Smooth muscle cell (in vitro differentiated cells): ENCODE data around the gene MPO. TPM values are rescaled to one million over a fixed set of nuclear protein-coding genes. Genes with fewer than 3 reads are reported as not detected.

Source experiments
- DNase-seq: peaks from one replicate; lab custom pipeline; 2025; ENCODE audit not compliant: unreplicated experiment; lab: John Stamatoyannopoulos, UW
- H2AFZ ChIP-seq: fragments of 200-600 bp; sonication (generic); 2 replicates; pipeline ENCODE4 v1.6.0; 2016; ENCODE audit warnings: antibody characterized with exemption, low read depth, mild to moderate bottlenecking
- H3F3A ChIP-seq: fragments of 200-600 bp; sonication (generic); 2 replicates; pipeline ENCODE4 v1.6.0; 2017; ENCODE audit warnings: antibody characterized with exemption, low read depth
- H3K27ac ChIP-seq: fragments of 200-600 bp; sonication (generic); 2 replicates; pipeline ENCODE4 v1.5.1; 2016; ENCODE audit warnings: low read depth, mild to moderate bottlenecking
- H3K27me3 ChIP-seq: fragments of 200-600 bp; sonication (generic); 2 replicates; pipeline ENCODE4 v1.6.1; 2016; ENCODE audit warnings: low read depth, mild to moderate bottlenecking
- H3K36me3 ChIP-seq: fragments of 200-600 bp; sonication (generic); 2 replicates; pipeline ENCODE4 v1.5.1; 2016; ENCODE audit warnings: low read depth
- H3K4me1 ChIP-seq: fragments of 200-600 bp; sonication (generic); 2 replicates; pipeline ENCODE4 v1.5.1; 2016; ENCODE audit warnings: low read depth
- H3K4me2 ChIP-seq: fragments of 200-600 bp; sonication (generic); 2 replicates; pipeline ENCODE4 v1.6.0; 2016; ENCODE audit warnings: mild to moderate bottlenecking
- H3K4me3 ChIP-seq: fragments of 200-600 bp; sonication (generic); 2 replicates; pipeline ENCODE4 v1.5.1; 2016; ENCODE audit warnings: mild to moderate bottlenecking
- H3K79me2 ChIP-seq: fragments of 200-600 bp; sonication (generic); 2 replicates; pipeline ENCODE4 v1.6.0; 2016; ENCODE audit warnings: low read depth, mild to moderate bottlenecking
- H3K9ac ChIP-seq: fragments of 200-600 bp; sonication (generic); 2 replicates; pipeline ENCODE4 v1.6.0; 2016; ENCODE audit warnings: low read depth
- H3K9me3 ChIP-seq: fragments of 200-600 bp; sonication (generic); replicated peaks from 2 replicates; pipeline ENCODE4 v1.5.1; 2016; ENCODE audit warnings: low read depth
- H4K20me1 ChIP-seq: fragments of 200-600 bp; sonication (generic); 2 replicates; pipeline ENCODE4 v1.6.0; 2016; ENCODE audit warnings: low read depth
- CTCF ChIP-seq: fragments of 200-600 bp; sonication (generic); IDR thresholded peaks from 2 replicates; pipeline ENCODE4 v1.5.1; 2017; ENCODE audit warnings: borderline replicate concordance, mild to moderate bottlenecking, antibody characterized with exemption; ENCODE audit not compliant: insufficient read depth, poor library complexity, severe bottlenecking
- WGBS: methylation state at CpG from one replicate; pipeline ENCODE4 v1.1.7; 2016; ENCODE audit warnings: low lambda C conversion rate; 5-methylcytosine and 5-hydroxymethylcytosine counted together
- polyA plus RNA-seq: library from polyadenylated mRNA; unstranded; fragments of >200 nt; fragmentation: Nextera tagmentation; extraction: Ambion mirVana; gene quantifications from 2 replicates; pipeline ENCODE4 v1.2.1, GENCODE V29; 2016
- total RNA-seq: library from RNA; depleted of rRNA; stranded (reverse); fragments of >200 nt; gene quantifications from 2 replicates; pipeline ENCODE4 v1.2.3, GENCODE V29; 2014

Gene MPO
- total and polyA plus RNA-seq, 2 experiments from 2014 or later: 0.09 TPM; not detected in 1

- DNase-seq: no peak
Observed at GRCh38 chr17:58321571-58322525, 41.1 kb upstream of the MPO start.

GRCh38 chr17:58320570-58321323 is 40.0 kb upstream of the MPO start:
- H2AFZ ChIP-seq: no peak overlapping the region
- H3K9me3 ChIP-seq: no peaks in the 10 kb centered on the region
- TF ChIP-seq CTCF: no peak
- 93% methylated on average over 9 of the region's 9 CpGs for WGBS
- no peak overlapping the region for H3K4me3 ChIP-seq
- no peaks in the 10 kb centered on the region for H3K27me3 ChIP-seq
- H3K4me1 ChIP-seq: peaks cover 12% of the 10 kb centered on the region
- no peaks in the 10 kb centered on the region for H3F3A ChIP-seq
- H4K20me1 ChIP-seq: no peaks in the 10 kb centered on the region
- H3K79me2 ChIP-seq: no peaks in the 10 kb centered on the region
- no peak overlapping the region for H3K27ac ChIP-seq
- no peak overlapping the region for H3K9ac ChIP-seq
- DNase-seq: no peak
- no peak overlapping the region for H3K4me2 ChIP-seq
- H3K36me3 ChIP-seq: no peaks in the 10 kb centered on the region

More at GRCh38 chr17:58321571-58322525, 41.1 kb upstream of the MPO start:
- H3K79me2 ChIP-seq: no peaks in the 10 kb centered on the region
- no peaks in the 10 kb centered on the region for H3F3A ChIP-seq
- no peak overlapping the region for H2AFZ ChIP-seq
- H4K20me1 ChIP-seq: no peaks in the 10 kb centered on the region
- no peaks in the 10 kb centered on the region for H3K9me3 ChIP-seq
- peaks cover 12% of the 10 kb centered on the region for H3K4me1 ChIP-seq
- no peak for TF ChIP-seq CTCF
- no peaks in the 10 kb centered on the region for H3K27me3 ChIP-seq
- H3K4me3 ChIP-seq: no peak overlapping the region
- H3K27ac ChIP-seq: no peak overlapping the region
- no peaks in the 10 kb centered on the region for H3K36me3 ChIP-seq
- H3K4me2 ChIP-seq: no peak overlapping the region
- no peak overlapping the region for H3K9ac ChIP-seq
- 81% methylated on average over 18 of the region's 18 CpGs for WGBS

GRCh38 chr17:58320163-58320558 is 39.4 kb upstream of the MPO start:
- Histone ChIP-seq H3K4me2 (no peak overlapping the region), H3K79me2 (no peaks in the 10 kb centered on the region), H3K4me3 (no peak overlapping the region), H3K27ac (no peak overlapping the region), H3K9me3 (no peaks in the 10 kb centered on the region), H3K4me1 (peaks cover 12% of the 10 kb centered on the region), H2AFZ (no peak overlapping the region), H3K27me3 (no peaks in the 10 kb centered on the region), H4K20me1 (no peaks in the 10 kb centered on the region), H3K36me3 (no peaks in the 10 kb centered on the region), H3F3A (no peaks in the 10 kb centered on the region), H3K9ac (no peak overlapping the region)
- DNase-seq: no peak
- no peak for TF ChIP-seq CTCF
- WGBS: 98% methylated on average over 7 of the region's 7 CpGs
